HL-60/S4 treated with retinoic acid at 250 ng/mL for 4 days and 3 days (cell line): ENCODE measurements around the gene UBE2L3.

ENCODE experiments used
- in situ Hi-C: fragments of 300-500 bp; cut with MboI; formaldehyde crosslinking; loops from 2 replicates; pipeline ENCODE4 v1.7.0; 2022; ENCODE audit warnings: low sequenced_read_pairs

Gene UBE2L3

GRCh38 chr22:21641789-21642583 is 74.5 kb downstream of the UBE2L3 start, which contains the start of gene SDF2L1:
Gene SDF2L1 (plus strand): TSS chr22:21642302. CDS start chr22:21642337, 35 bp downstream.
- in situ Hi-C loops, result loop anchor here (25.0 kb wide), 1 partner anchor 655 kb away; the partner anchor contains the start of gene LZTR1

GRCh38 chr22:21642584-21643448 is 75.3 kb downstream of the UBE2L3 start:
- in situ Hi-C loops, result loop anchor here (25.0 kb wide), 1 partner anchor 656 kb away; the partner anchor contains the start of gene LZTR1

- in situ Hi-C loops, result loop anchor here (25.0 kb wide), 1 partner anchor 656 kb away; the partner anchor contains the start of gene LZTR1
Measured at GRCh38 chr22:21643533-21644357, 76.2 kb downstream of the UBE2L3 start.

- in situ Hi-C loops, result loop anchor here (25.0 kb wide), 1 partner anchor 658 kb away; the partner anchor contains the start of gene LZTR1
Measured at GRCh38 chr22:21645513-21645912, 78.0 kb downstream of the UBE2L3 start.

- in situ Hi-C loops, result loop anchor here (25.0 kb wide), 1 partner anchor 660 kb away; the partner anchor contains the start of gene LZTR1
Measured at GRCh38 chr22:21646608-21647590, 79.4 kb downstream of the UBE2L3 start.

- in situ Hi-C loops, result loop anchor here (25.0 kb wide), 2 partner anchors 563 to 763 kb away; no protein-coding TSS in a partner anchor
Measured at GRCh38 chr22:21650280-21650679, 82.8 kb downstream of the UBE2L3 start.

- in situ Hi-C loops, result loop anchor here (25.0 kb wide), 2 partner anchors 564 to 764 kb away; no protein-coding TSS in a partner anchor
Measured at GRCh38 chr22:21650823-21651520, 83.5 kb downstream of the UBE2L3 start.

- in situ Hi-C loops, result loop anchor here (25.0 kb wide), 2 partner anchors 564 to 764 kb away; no protein-coding TSS in a partner anchor
Measured at GRCh38 chr22:21651521-21652009, 84.1 kb downstream of the UBE2L3 start.

GRCh38 chr22:21652010-21652546 is 84.6 kb downstream of the UBE2L3 start:
- in situ Hi-C loops, result loop anchor here (25.0 kb wide), 2 partner anchors 565 to 765 kb away; no protein-coding TSS in a partner anchor

- in situ Hi-C loops, result loop anchor here (25.0 kb wide), 2 partner anchors 566 to 766 kb away; no protein-coding TSS in a partner anchor
Measured at GRCh38 chr22:21652547-21653545, 85.3 kb downstream of the UBE2L3 start.

- in situ Hi-C loops, result loop anchor here (25.0 kb wide), 2 partner anchors 570 to 770 kb away; no protein-coding TSS in a partner anchor
Measured at GRCh38 chr22:21657020-21657359, 89.5 kb downstream of the UBE2L3 start.

GRCh38 chr22:21657360-21658032 is 90.0 kb downstream of the UBE2L3 start:
- in situ Hi-C loops, result loop anchor here (25.0 kb wide), 2 partner anchors 570 to 770 kb away; no protein-coding TSS in a partner anchor

- in situ Hi-C loops, result loop anchor here (25.0 kb wide), 2 partner anchors 573 to 773 kb away; no protein-coding TSS in a partner anchor
Measured at GRCh38 chr22:21659864-21660525, 92.5 kb downstream of the UBE2L3 start.

GRCh38 chr22:21660904-21661303 is 93.4 kb downstream of the UBE2L3 start:
- in situ Hi-C loops, result loop anchor here (25.0 kb wide), 2 partner anchors 574 to 774 kb away; no protein-coding TSS in a partner anchor

GRCh38 chr22:21661991-21662390 is 94.5 kb downstream of the UBE2L3 start:
- in situ Hi-C loops, result loop anchor here (25.0 kb wide), 2 partner anchors 575 to 775 kb away; no protein-coding TSS in a partner anchor
